ENCODE results near the gene D2HGDH. TPM values are rescaled to one million over a fixed set of nuclear protein-coding genes. Genes with fewer than 3 reads are reported as not detected.
"Not testable (repeated sequence)": the region's sequence is repeated elsewhere in the genome, so short reads cannot be mapped to it uniquely, and the experiment has no call there.

The D2HGDH gene
- total RNA-seq, 1 donor from 2014 or later, result 16.4 TPM

GRCh38 chr2:241724975-241725870, 9.2 kb upstream of the D2HGDH start:
- no peak for DNase-seq

- no peak for DNase-seq
These were observed 8.0 kb upstream of the D2HGDH start for GRCh38 chr2:241726459-241726858.

GRCh38 chr2:241728000-241728399, 6.4 kb upstream of the D2HGDH start:
- DNase-seq, result no peak

GRCh38 chr2:241728627-241729026, 5.8 kb upstream of the D2HGDH start:
- no peak for DNase-seq

GRCh38 chr2:241729868-241730267, 4.6 kb upstream of the D2HGDH start:
- DNase-seq, result no peak

GRCh38 chr2:241730671-241731293, 3.6 kb upstream of the D2HGDH start:
- DNase-seq, result no peak

- DNase-seq, result not testable (repeated sequence)
These were observed 1.8 kb upstream of the D2HGDH start for GRCh38 chr2:241732513-241733186.

GRCh38 chr2:241733391-241734207, 831 bp upstream of the D2HGDH start:
- no peak for DNase-seq

- no peak for DNase-seq
These were observed 293 bp upstream of the D2HGDH start for GRCh38 chr2:241734208-241734466.

- no peak for DNase-seq
These were observed 1.7 kb downstream of the D2HGDH start for GRCh38 chr2:241736111-241736510.

GRCh38 chr2:241738040-241738686, 3.7 kb downstream of the D2HGDH start:
- DNase-seq, result no peak

GRCh38 chr2:241739177-241739576, 4.7 kb downstream of the D2HGDH start:
- no peak for DNase-seq

GRCh38 chr2:241739651-241740050, 5.2 kb downstream of the D2HGDH start:
- DNase-seq, result no peak

GRCh38 chr2:241741016-241741415, 6.6 kb downstream of the D2HGDH start:
- DNase-seq, result no peak

GRCh38 chr2:241742320-241742939, 8.0 kb downstream of the D2HGDH start:
- no peak for DNase-seq

- not testable (repeated sequence) for DNase-seq
These were observed 8.6 kb downstream of the D2HGDH start for GRCh38 chr2:241743008-241743407.

GRCh38 chr2:241743620-241744019, 9.2 kb downstream of the D2HGDH start:
- DNase-seq, result no peak

- DNase-seq, result no peak
These were observed 9.8 kb downstream of the D2HGDH start for GRCh38 chr2:241744028-241744754.

GRCh38 chr2:241745276-241745675, 10.8 kb downstream of the D2HGDH start:
- no peak for DNase-seq

- no peak for DNase-seq
These were observed 11.7 kb downstream of the D2HGDH start for GRCh38 chr2:241746084-241746483.

All from skin of body (tissue), 2 donors.